ENCODE data around the gene TPBGL. TPM values are rescaled to one million over a fixed set of nuclear protein-coding genes. Genes with fewer than 3 reads are reported as not detected.

The TPBGL gene
- total and polyA plus RNA-seq, 2 donors (not counting 1 experiment from before 2014, with no cell fraction given) = not detected

GRCh38 chr11:75271730-75272129 lies 31.2 kb downstream of the TPBGL start:
- H3K4me2 ChIP-seq (ENCODE audit: extremely low read depth, insufficient read depth, low read length) = no peak overlapping the region
- TF ChIP-seq CTCF (conservative IDR thresholded peaks at IDR 0.05 in 1 of 2, IDR thresholded peaks at IDR 0.05 in 1 of 2; ENCODE audit: low read depth in 1 of 2, low read length in 2 of 2) (no peak), EZH2 (IDR thresholded peaks at IDR 0.05; ENCODE audit: low read length, missing control alignments) (no peak)
- H3K4me1 ChIP-seq (ENCODE audit: control insufficient read depth, extremely low read depth, insufficient read depth, low read length) = no peaks in the 10 kb centered on the region
- no peak overlapping the region for H3K27ac ChIP-seq (ENCODE audit: insufficient read depth, low read length)
- no peak overlapping the region for H2AFZ ChIP-seq (ENCODE audit: low read length)
- no peak overlapping the region for H3K4me3 ChIP-seq (replicated peaks in 1 of 4; ENCODE audit: control extremely low read depth in 1 of 4, insufficient read depth in 1 of 4, low read depth in 3 of 4, low read length in 4 of 4)
- H3K9ac ChIP-seq (ENCODE audit: insufficient read depth, low read length) = no peak overlapping the region
- no peaks in the 10 kb centered on the region for H3K9me3 ChIP-seq (ENCODE audit: control insufficient read depth, insufficient read depth, low read depth, low read length)
- DNase-seq (ENCODE audit: low read depth in 2 of 2) = no peak
- no peaks in the 10 kb centered on the region for H3K36me3 ChIP-seq (ENCODE audit: control insufficient read depth, insufficient read depth, low read length)
- no peaks in the 10 kb centered on the region for H4K20me1 ChIP-seq (ENCODE audit: control insufficient read depth, extremely low read depth, insufficient read depth, low read length)
- no peaks in the 10 kb centered on the region for H3K79me2 ChIP-seq (ENCODE audit: control insufficient read depth, insufficient read depth, low read length)
- no peaks in the 10 kb centered on the region for H3K27me3 ChIP-seq (ENCODE audit: control insufficient read depth, insufficient read depth, low read length)

- Histone ChIP-seq H2AFZ (ENCODE audit: low read length) (no peak overlapping the region), H3K36me3 (ENCODE audit: control insufficient read depth, insufficient read depth, low read length) (no peaks in the 10 kb centered on the region)
- DNase-seq (ENCODE audit: low read depth in 2 of 2) = no peak
These were observed 31.8 kb downstream of the TPBGL start for GRCh38 chr11:75272391-75272790.

GRCh38 chr11:75272821-75273301 lies 32.3 kb downstream of the TPBGL start:
- no peak for DNase-seq (ENCODE audit: low read depth in 2 of 2)
- no peak overlapping the region for H3K9ac ChIP-seq (ENCODE audit: insufficient read depth, low read length)
- no peaks in the 10 kb centered on the region for H3K27me3 ChIP-seq (ENCODE audit: control insufficient read depth, insufficient read depth, low read length)
- no peaks in the 10 kb centered on the region for H3K79me2 ChIP-seq (ENCODE audit: control insufficient read depth, insufficient read depth, low read length)
- no peaks in the 10 kb centered on the region for H4K20me1 ChIP-seq (ENCODE audit: control insufficient read depth, extremely low read depth, insufficient read depth, low read length)
- no peak overlapping the region for H3K4me2 ChIP-seq (ENCODE audit: extremely low read depth, insufficient read depth, low read length)
- H3K9me3 ChIP-seq (ENCODE audit: control insufficient read depth, insufficient read depth, low read depth, low read length) = no peaks in the 10 kb centered on the region
- no peak overlapping the region for H2AFZ ChIP-seq (ENCODE audit: low read length)
- no peak overlapping the region for H3K4me3 ChIP-seq (replicated peaks in 1 of 4; ENCODE audit: control extremely low read depth in 1 of 4, insufficient read depth in 1 of 4, low read depth in 3 of 4, low read length in 4 of 4)
- no peaks in the 10 kb centered on the region for H3K36me3 ChIP-seq (ENCODE audit: control insufficient read depth, insufficient read depth, low read length)
- no peak overlapping the region for H3K27ac ChIP-seq (ENCODE audit: insufficient read depth, low read length)
- TF ChIP-seq CTCF (conservative IDR thresholded peaks at IDR 0.05 in 1 of 2, IDR thresholded peaks at IDR 0.05 in 1 of 2; ENCODE audit: low read depth in 1 of 2, low read length in 2 of 2) (no peak), EZH2 (IDR thresholded peaks at IDR 0.05; ENCODE audit: low read length, missing control alignments) (no peak)
- no peaks in the 10 kb centered on the region for H3K4me1 ChIP-seq (ENCODE audit: control insufficient read depth, extremely low read depth, insufficient read depth, low read length)

More at GRCh38 chr11:75272391-75272790, 31.8 kb downstream of the TPBGL start:
- H3K9me3 ChIP-seq (ENCODE audit: control insufficient read depth, insufficient read depth, low read depth, low read length) = no peaks in the 10 kb centered on the region
- no peak overlapping the region for H3K4me2 ChIP-seq (ENCODE audit: extremely low read depth, insufficient read depth, low read length)
- no peak overlapping the region for H3K4me3 ChIP-seq (replicated peaks in 1 of 4; ENCODE audit: control extremely low read depth in 1 of 4, insufficient read depth in 1 of 4, low read depth in 3 of 4, low read length in 4 of 4)
- no peaks in the 10 kb centered on the region for H3K79me2 ChIP-seq (ENCODE audit: control insufficient read depth, insufficient read depth, low read length)
- H3K9ac ChIP-seq (ENCODE audit: insufficient read depth, low read length) = no peak overlapping the region
- no peaks in the 10 kb centered on the region for H3K27me3 ChIP-seq (ENCODE audit: control insufficient read depth, insufficient read depth, low read length)
- H3K27ac ChIP-seq (ENCODE audit: insufficient read depth, low read length) = no peak overlapping the region
- no peaks in the 10 kb centered on the region for H3K4me1 ChIP-seq (ENCODE audit: control insufficient read depth, extremely low read depth, insufficient read depth, low read length)
- TF ChIP-seq EZH2 (IDR thresholded peaks at IDR 0.05; ENCODE audit: low read length, missing control alignments) (no peak), CTCF (conservative IDR thresholded peaks at IDR 0.05 in 1 of 2, IDR thresholded peaks at IDR 0.05 in 1 of 2; ENCODE audit: low read depth in 1 of 2, low read length in 2 of 2) (no peak)
- H4K20me1 ChIP-seq (ENCODE audit: control insufficient read depth, extremely low read depth, insufficient read depth, low read length) = no peaks in the 10 kb centered on the region
